ENCODE measurements around the gene DHH. TPM values are rescaled to one million over a fixed set of nuclear protein-coding genes. Genes with fewer than 3 reads are reported as not detected.

DHH gene
- total RNA-seq, 1 experiment from 2014 or later = 0.15 TPM

- ChIA-PET POLR2A (no interaction called here), CTCF (interaction anchor here (1.0 to 14.5 kb wide), 6 partner anchors 13 to 118 kb away, joined by 3 to 216 read pairs (median 5); no protein-coding TSS in a partner anchor)
Measured at GRCh38 chr12:49105504-49106084, 11.0 kb upstream of the DHH start.

GRCh38 chr12:49104822-49105221 lies 10.2 kb upstream of the DHH start:
- Mint-ChIP-seq H3K27ac (no peak overlapping the region), H3K9me3 (no peaks in the 10 kb centered on the region), H3K4me1 (peaks cover 24% of the 10 kb centered on the region), H3K36me3 (peaks cover 39% of the 10 kb centered on the region), H3K4me3 (no peak overlapping the region), H3K27me3 (ENCODE audit: low read depth) (no peaks in the 10 kb centered on the region)
- ChIA-PET CTCF (interaction anchor here (0.6 to 14.5 kb wide), 6 partner anchors 10 to 117 kb away, joined by 3 to 216 read pairs (median 4); partner anchors contain the start of gene DHH), POLR2A (no interaction called here)
- no peak for TF ChIP-seq KAT7 (CRISPR knock-in tag; IDR thresholded peaks at IDR 0.05; ENCODE audit: borderline replicate concordance)
- no peak for TF ChIP-seq ETV6 (CRISPR knock-in tag; IDR thresholded peaks at IDR 0.05)
- no peak for TF ChIP-seq HMGA2 (CRISPR knock-in tag; IDR thresholded peaks at IDR 0.05)
- no peak for TF ChIP-seq TEAD4 (CRISPR knock-in tag; IDR thresholded peaks at IDR 0.05)
- no peak for TF ChIP-seq CREM (CRISPR knock-in tag; IDR thresholded peaks at IDR 0.05)
- no peak for TF ChIP-seq MYBL2 (CRISPR knock-in tag; IDR thresholded peaks at IDR 0.05)
- TF ChIP-seq ZNF138 (CRISPR knock-in tag; conservative IDR thresholded peaks at IDR 0.05) = no peak
- no peak for TF ChIP-seq SMAD4 (CRISPR knock-in tag; IDR thresholded peaks at IDR 0.05)
- no peak for TF ChIP-seq IRF2 (CRISPR knock-in tag; IDR thresholded peaks at IDR 0.05; ENCODE audit: borderline replicate concordance, low read depth)
- no peak for TF ChIP-seq PREB (CRISPR knock-in tag; IDR thresholded peaks at IDR 0.05; ENCODE audit: borderline replicate concordance)
- TF ChIP-seq ZNF416 (CRISPR knock-in tag; IDR thresholded peaks at IDR 0.05) = no peak
- TF ChIP-seq MAX (CRISPR knock-in tag; IDR thresholded peaks at IDR 0.05) = no peak
- TF ChIP-seq USF1 (CRISPR knock-in tag; IDR thresholded peaks at IDR 0.05) = no peak
- no peak for TF ChIP-seq ATF2 (CRISPR knock-in tag; IDR thresholded peaks at IDR 0.05; ENCODE audit: borderline replicate concordance, low read depth)
- TF ChIP-seq NFYB (CRISPR knock-in tag; conservative IDR thresholded peaks at IDR 0.05; ENCODE audit: low read depth) = no peak
- no peak for TF ChIP-seq NR2C2 (CRISPR knock-in tag; IDR thresholded peaks at IDR 0.05)
- TF ChIP-seq NR3C1 (CRISPR knock-in tag; conservative IDR thresholded peaks at IDR 0.05; ENCODE audit: low read depth) = no peak
- DNase-seq (ENCODE audit: low spot score) = no peak
- ATAC-seq = no peak

More at GRCh38 chr12:49105504-49106084, 11.0 kb upstream of the DHH start:
- Mint-ChIP-seq H3K27ac (no peak overlapping the region), H3K9me3 (no peaks in the 10 kb centered on the region), H3K4me1 (peaks cover 25% of the 10 kb centered on the region), H3K4me3 (no peak overlapping the region), H3K27me3 (ENCODE audit: low read depth) (no peaks in the 10 kb centered on the region), H3K36me3 (peaks cover 32% of the 10 kb centered on the region)
- no peak for DNase-seq (ENCODE audit: low spot score)
- ATAC-seq = no peak
- TF ChIP-seq ZNF512 (CRISPR knock-in tag; IDR thresholded peaks at IDR 0.05; ENCODE audit: borderline replicate concordance) = no peak
- no peak for TF ChIP-seq NFYB (CRISPR knock-in tag; conservative IDR thresholded peaks at IDR 0.05; ENCODE audit: low read depth)
- no peak for TF ChIP-seq JAZF1 (CRISPR knock-in tag; IDR thresholded peaks at IDR 0.05)
- no peak for TF ChIP-seq USF2 (CRISPR knock-in tag; IDR thresholded peaks at IDR 0.05)
